ENCODE results near the gene LRIT2. TPM values are rescaled to one million over a fixed set of nuclear protein-coding genes. Genes with fewer than 3 reads are reported as not detected.

The LRIT2 gene
- total and polyA plus RNA-seq, 9 of the 15 experiments (the other 6 are each of a cell fraction or from before 2014, with no cell fraction given): not detected

DNA sequence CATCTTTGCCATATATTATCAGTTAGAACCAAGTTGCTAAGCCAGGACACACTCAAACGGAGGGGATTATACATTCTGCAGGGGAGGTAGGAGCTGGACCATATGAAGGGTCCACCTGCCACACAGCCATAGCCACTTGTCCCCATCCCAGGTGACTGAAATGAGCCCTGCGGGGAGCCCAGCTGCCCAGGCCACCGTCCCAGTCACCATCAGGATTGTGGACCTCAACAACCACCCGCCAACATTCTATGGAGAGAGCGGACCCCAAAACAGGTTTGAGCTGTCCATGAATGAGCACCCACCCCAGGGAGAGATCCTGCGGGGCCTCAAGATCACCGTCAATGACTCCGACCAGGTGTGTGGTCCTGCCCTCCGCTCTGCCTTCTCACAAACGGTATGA is 17.3 kb downstream of the LRIT2 start:
- Histone ChIP-seq H3K4me3 (no peak overlapping the region), H2AFZ (ENCODE audit: low read depth, low read length) (no peak overlapping the region), H3K79me2 (ENCODE audit: control insufficient read depth, insufficient read depth, low read length) (no peaks in the 10 kb centered on the region), H3K27ac (ENCODE audit: extremely low read depth, low read depth, low read length) (no peak overlapping the region), H3K36me3 (ENCODE audit: control insufficient read depth, insufficient read depth, low read length) (no peaks in the 10 kb centered on the region), H3K4me2 (ENCODE audit: insufficient read depth, low read length) (no peak overlapping the region), H4K20me1 (replicated peaks; ENCODE audit: control insufficient read depth, insufficient read depth, low read length) (no peaks in the 10 kb centered on the region; the same call in 1 of the 2 replicates), H3K9ac (ENCODE audit: insufficient read depth in 1 of 2, low read depth in 2 of 2, low read length in 2 of 2) (no peak overlapping the region), H3K9me3 (replicated peaks; ENCODE audit: control insufficient read depth, insufficient read depth, low read depth, low read length) (no peaks in the 10 kb centered on the region), H3K9me1 (ENCODE audit: control insufficient read depth, insufficient read depth, low read length) (no peaks in the 10 kb centered on the region), H3K4me1 (replicated peaks in 1 of 2; ENCODE audit: control insufficient read depth in 2 of 2, insufficient read depth in 2 of 2, low read length in 2 of 2) (no peaks in the 10 kb centered on the region), H3K27me3 (ENCODE audit: control insufficient read depth in 2 of 2, insufficient read depth in 2 of 2, low read length in 2 of 2) (peaks cover 9 to 46% of the 10 kb centered on the region in 2 experiments; a peak in 4 of 5 replicates)
- ChIA-PET CTCF (ENCODE audit: low intra/inter-chr PET ratio) (no interaction called here), POLR2A (interaction anchor here (1.4 to 1.9 kb wide), 2 partner anchors 68 to 79 kb away, joined by 4 to 5 read pairs; no protein-coding TSS in a partner anchor)
- TF ChIP-seq RBM25 (IDR thresholded peaks at IDR 0.05; ENCODE audit: low read depth, low read length, severe bottlenecking): no peak
- TF ChIP-seq PYGO2 (tag; IDR thresholded peaks at IDR 0.05): no peak
- TF ChIP-seq SNRNP70 (optimal IDR thresholded peaks at IDR 0.05; ENCODE audit: low read depth, low read length): no peak
- TF ChIP-seq POLR2AphosphoS5 (IDR thresholded peaks at IDR 0.05; ENCODE audit: control insufficient read depth, insufficient read depth, low read depth, low read length): no peak
- no peak for TF ChIP-seq NEUROD1 (IDR thresholded peaks at IDR 0.05; ENCODE audit: borderline replicate concordance, low read depth, low read length, partially characterized antibody)
- TF ChIP-seq ZNF699 (CRISPR knock-in tag; IDR thresholded peaks at IDR 0.05; ENCODE audit: insufficient replicate concordance): no peak
- TF ChIP-seq SRSF9 (IDR thresholded peaks at IDR 0.05; ENCODE audit: borderline replicate concordance, low read depth, low read length): no peak
- TF ChIP-seq FOXA3 (CRISPR knock-in tag; conservative IDR thresholded peaks at IDR 0.05 in 1 of 2, IDR thresholded peaks at IDR 0.05 in 1 of 2): no peak
- TF ChIP-seq LARP7 (IDR thresholded peaks at IDR 0.05): no peak
- TF ChIP-seq, protein P1, sequence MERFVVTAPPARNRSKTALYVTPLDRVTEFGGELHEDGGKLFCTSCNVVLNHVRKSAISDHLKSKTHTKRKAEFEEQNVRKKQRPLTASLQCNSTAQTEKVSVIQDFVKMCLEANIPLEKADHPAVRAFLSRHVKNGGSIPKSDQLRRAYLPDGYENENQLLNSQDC (CRISPR knock-in tag; IDR thresholded peaks at IDR 0.05): no peak
- TF ChIP-seq ATF4 (CRISPR knock-in tag; IDR thresholded peaks at IDR 0.05): no peak
- TF ChIP-seq SIRT6 (IDR thresholded peaks at IDR 0.05; ENCODE audit: low read depth, low read length): no peak
- TF ChIP-seq HMG20A (CRISPR knock-in tag; conservative IDR thresholded peaks at IDR 0.05): no peak
- TF ChIP-seq SMARCC2 (IDR thresholded peaks at IDR 0.05; ENCODE audit: low read depth): no peak
- no peak for TF ChIP-seq PTBP1 (IDR thresholded peaks at IDR 0.05; ENCODE audit: low read depth, low read length)
- TF ChIP-seq KLF16 (IDR thresholded peaks at IDR 0.05): no peak
- no peak for TF ChIP-seq ZKSCAN3 (CRISPR knock-in tag; IDR thresholded peaks at IDR 0.05)
- DNase-seq (ENCODE audit: extremely low read depth in 1 of 4, low spot score in 3 of 4) (no peak), FAIRE-seq (no peak), ATAC-seq (no peak)
- intact Hi-C loops (cut with micrococcal nuclease): no loop called here
- WGBS (ENCODE audit: insufficient coverage, low coverage, missing lambda C conversion rate): 1% methylated on average over 10 of the region's 10 CpGs
- no TSS peak for BruUV-seq (replicated peaks)
- in situ Hi-C loops (cut with MboI): no loop called here

All from K562 (cell line).